IPS DF 6.9 (cell line): ENCODE measurements around the gene NTM.

Source experiments
- DNase-seq: peaks from one replicate; pipeline ENCODE4 v3.0.0-alpha.2; 2013; ENCODE audit warnings: low read depth, low spot score
- H3K27ac ChIP-seq: one replicate; pipeline ENCODE4 v1.5.1; 2013; ENCODE audit warnings: low read length, control low read depth
- H3K27me3 ChIP-seq: 2 replicates; pipeline ENCODE4 v1.6.1; 2013; ENCODE audit warnings: mild to moderate bottlenecking, low read length; ENCODE audit not compliant: control insufficient read depth, insufficient read depth
- H3K36me3 ChIP-seq: 2 replicates; pipeline ENCODE4 v1.6.1; 2013; ENCODE audit warnings: low read length; ENCODE audit not compliant: control insufficient read depth, insufficient read depth
- H3K4me1 ChIP-seq: 2 replicates; pipeline ENCODE4 v1.6.1; 2013; ENCODE audit warnings: low read length; ENCODE audit not compliant: control insufficient read depth, insufficient read depth
- H3K4me3 ChIP-seq: 2 replicates; pipeline ENCODE4 v1.5.1; 2013; ENCODE audit warnings: mild to moderate bottlenecking, low read length
- H3K9me3 ChIP-seq: 2 replicates; pipeline ENCODE4 v1.6.1; 2013; ENCODE audit warnings: low read length, inconsistent platforms; ENCODE audit not compliant: control insufficient read depth, insufficient read depth
- WGBS: extraction: QIAGEN DNeasy Blood & Tissue Kit; methylation state at CpG from one replicate; pipeline ENCODE4 v1.1.7; 2013; ENCODE audit warnings: mixed read lengths, missing lambda C conversion rate; ENCODE audit not compliant: insufficient read length, insufficient coverage; 5-methylcytosine and 5-hydroxymethylcytosine counted together

The NTM gene

DNA sequence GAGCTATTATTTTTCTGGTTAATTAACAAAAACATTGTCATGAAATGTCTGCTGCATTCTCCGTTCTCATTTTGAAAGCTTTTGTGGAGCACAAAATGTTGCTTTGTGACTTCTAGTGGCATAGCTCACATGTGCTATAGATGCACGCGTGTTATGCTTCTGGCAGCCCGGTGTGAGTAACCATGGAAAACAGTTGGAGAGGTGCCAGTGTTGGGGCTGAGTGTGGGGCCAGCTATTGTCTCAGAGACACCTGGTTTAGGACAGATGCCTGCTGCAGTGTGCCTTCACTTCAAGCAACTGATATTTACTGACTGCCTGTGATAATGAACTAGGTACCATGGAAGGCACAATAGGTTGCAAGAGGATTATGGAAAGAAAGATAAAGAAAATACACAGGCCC, 760.6 kb downstream of the NTM start:
- DNase-seq = no peak
- Histone ChIP-seq H3K4me3 (no peak overlapping the region), H3K9me3 (no peaks in the 10 kb centered on the region), H3K27me3 (no peaks in the 10 kb centered on the region), H3K27ac (no peak overlapping the region), H3K4me1 (0 out of 2 replicates have a peak, but pooled peaks cover 1% of the 10 kb centered on the region), H3K36me3 (no peaks in the 10 kb centered on the region)
- WGBS = no CpG with 5 or more reads among the region's 4 CpGs

DNA sequence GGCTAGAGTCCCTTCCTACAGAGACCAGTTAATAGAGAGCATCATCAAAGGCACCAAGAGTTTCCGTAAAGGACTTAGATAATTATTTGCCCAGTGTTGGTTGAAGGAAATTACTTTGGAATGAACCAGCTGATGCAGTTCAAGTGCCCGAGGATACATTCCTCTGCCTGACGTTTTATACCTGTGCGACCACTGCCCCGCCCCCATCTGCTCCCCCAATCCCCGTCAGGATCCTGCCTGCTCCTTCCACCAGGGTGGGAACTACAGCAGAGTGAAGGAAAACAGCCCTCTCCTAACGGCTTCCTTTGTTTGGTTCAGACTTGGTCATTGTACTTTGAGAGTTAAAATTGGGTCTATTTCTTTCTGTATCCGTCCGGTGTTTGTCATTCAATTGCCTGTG, 761.5 kb downstream of the NTM start:
- no peaks in the 10 kb centered on the region for H3K36me3 ChIP-seq
- WGBS = no CpG with 5 or more reads among the region's 9 CpGs
- no peak for DNase-seq
- no peaks in the 10 kb centered on the region for H3K9me3 ChIP-seq
- H3K27ac ChIP-seq = no peak overlapping the region
- no peaks in the 10 kb centered on the region for H3K4me1 ChIP-seq
- H3K27me3 ChIP-seq = no peaks in the 10 kb centered on the region
- H3K4me3 ChIP-seq = no peak overlapping the region

DNA sequence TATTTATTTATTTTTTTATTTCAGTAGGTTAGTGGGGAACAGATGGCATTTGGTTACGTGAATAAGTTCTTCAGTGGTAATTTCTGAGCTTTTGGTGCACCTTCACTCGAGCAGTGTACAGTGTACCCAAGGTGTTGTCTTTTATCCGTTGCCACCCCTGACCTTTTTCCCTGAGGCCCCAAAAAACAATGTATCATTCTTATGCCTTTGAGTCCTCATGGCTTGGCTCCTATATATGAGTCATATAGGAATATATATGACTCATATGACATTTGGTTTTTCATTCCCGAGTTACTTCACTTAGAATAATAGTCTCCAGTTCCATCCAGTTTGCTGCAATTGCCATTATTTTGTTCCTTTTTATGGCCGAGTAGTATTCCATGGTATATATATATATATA, 763.9 kb downstream of the NTM start:
- Histone ChIP-seq H3K27ac (no peak overlapping the region), H3K9me3 (no peaks in the 10 kb centered on the region), H3K4me3 (no peak overlapping the region), H3K4me1 (no peaks in the 10 kb centered on the region), H3K27me3 (no peaks in the 10 kb centered on the region), H3K36me3 (no peaks in the 10 kb centered on the region)
- DNase-seq = no peak
- WGBS = no CpG with 5 or more reads among the region's 5 CpGs

- H3K27me3 ChIP-seq = no peaks in the 10 kb centered on the region
- H3K4me1 ChIP-seq = no peaks in the 10 kb centered on the region
- H3K9me3 ChIP-seq = no peaks in the 10 kb centered on the region
- no CpG with 5 or more reads among the region's 12 CpGs for WGBS
- DNase-seq = no peak
- H3K36me3 ChIP-seq = no peaks in the 10 kb centered on the region
- H3K27ac ChIP-seq = no peak overlapping the region
- H3K4me3 ChIP-seq = no peak overlapping the region
Observed at GRCh38 chr11:132137289-132137980, 767.0 kb downstream of the NTM start.

GRCh38 chr11:132137981-132138313, 767.5 kb downstream of the NTM start:
- Histone ChIP-seq H3K4me3 (no peak overlapping the region), H3K9me3 (no peaks in the 10 kb centered on the region), H3K27ac (no peak overlapping the region), H3K36me3 (no peaks in the 10 kb centered on the region), H3K27me3 (no peaks in the 10 kb centered on the region), H3K4me1 (no peaks in the 10 kb centered on the region)
- DNase-seq = no peak
- no CpG with 5 or more reads among the region's 3 CpGs for WGBS

DNA sequence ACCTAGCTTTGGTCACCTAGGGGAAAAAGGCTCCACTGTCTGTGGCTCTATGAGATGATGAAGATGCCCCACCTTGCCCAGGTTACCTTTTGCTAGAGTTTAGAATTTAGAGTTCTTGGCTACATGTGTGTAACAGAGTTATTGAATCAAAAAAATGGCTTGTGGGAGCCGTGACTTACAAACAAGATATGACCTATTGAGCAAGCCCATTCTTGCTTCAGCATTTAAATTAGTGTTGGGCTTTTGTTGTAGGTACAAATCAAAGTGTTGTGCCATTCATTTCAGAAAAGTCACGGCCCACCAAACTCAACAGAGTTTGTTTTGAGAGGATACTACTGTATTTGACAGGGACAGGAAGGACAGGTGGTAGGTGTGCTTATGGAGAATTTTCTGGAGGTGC, 768.8 kb downstream of the NTM start:
- Histone ChIP-seq H3K9me3 (no peaks in the 10 kb centered on the region), H3K27ac (no peak overlapping the region), H3K36me3 (no peaks in the 10 kb centered on the region), H3K27me3 (no peaks in the 10 kb centered on the region), H3K4me1 (no peaks in the 10 kb centered on the region), H3K4me3 (no peak overlapping the region)
- WGBS = no CpG with 5 or more reads among the region's 2 CpGs
- no peak for DNase-seq

DNA sequence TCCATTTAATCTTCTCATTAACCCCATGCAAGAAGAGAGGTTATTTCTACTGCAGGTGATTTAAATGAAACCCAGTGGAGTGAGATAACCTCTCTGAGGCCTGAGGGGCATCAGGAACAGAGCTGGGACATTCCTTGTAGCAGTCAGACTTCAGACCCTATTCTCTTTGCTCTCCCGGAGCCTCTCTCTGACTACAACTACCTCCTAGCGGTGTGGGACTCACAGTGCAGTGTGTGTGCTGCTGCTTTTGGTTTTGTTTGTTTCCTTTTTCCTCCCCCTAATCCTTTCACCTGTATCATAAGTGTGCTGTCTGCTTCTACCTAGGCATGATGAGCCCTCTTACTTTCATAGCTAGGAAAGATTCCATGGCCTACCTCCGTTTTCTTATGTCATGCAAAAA, 769.6 kb downstream of the NTM start:
- Histone ChIP-seq H3K27me3 (no peaks in the 10 kb centered on the region), H3K4me3 (no peak overlapping the region), H3K36me3 (no peaks in the 10 kb centered on the region), H3K27ac (no peak overlapping the region), H3K9me3 (no peaks in the 10 kb centered on the region), H3K4me1 (no peaks in the 10 kb centered on the region)
- no CpG with 5 or more reads among the region's 3 CpGs for WGBS
- DNase-seq = no peak

DNA sequence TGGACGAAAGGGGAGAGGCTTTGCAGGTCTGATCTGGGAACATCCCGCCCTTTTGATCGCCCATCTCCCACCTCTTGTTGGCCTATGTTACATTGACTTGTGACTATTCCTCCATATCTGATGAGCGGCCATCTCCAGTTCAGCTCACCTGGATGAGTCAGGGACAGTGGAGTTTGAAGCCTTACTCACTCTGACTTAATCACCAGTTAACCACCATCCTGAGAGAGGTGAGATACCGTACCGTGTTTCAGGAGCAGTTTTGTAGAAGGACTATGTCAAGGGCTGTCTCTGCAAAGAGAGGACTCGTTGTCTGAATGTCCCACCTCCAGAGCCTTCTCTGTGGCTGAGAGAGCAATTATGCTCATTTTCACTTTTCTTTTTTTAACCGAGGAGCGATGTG, 771.7 kb downstream of the NTM start:
- no peak overlapping the region for H3K27ac ChIP-seq
- no peaks in the 10 kb centered on the region; the same call in 1 of the 2 replicates for H3K4me1 ChIP-seq
- no peaks in the 10 kb centered on the region for H3K36me3 ChIP-seq
- H3K9me3 ChIP-seq = no peaks in the 10 kb centered on the region
- H3K4me3 ChIP-seq = no peak overlapping the region
- H3K27me3 ChIP-seq = no peaks in the 10 kb centered on the region
- DNase-seq = no peak
- WGBS = no CpG with 5 or more reads among the region's 9 CpGs

DNA sequence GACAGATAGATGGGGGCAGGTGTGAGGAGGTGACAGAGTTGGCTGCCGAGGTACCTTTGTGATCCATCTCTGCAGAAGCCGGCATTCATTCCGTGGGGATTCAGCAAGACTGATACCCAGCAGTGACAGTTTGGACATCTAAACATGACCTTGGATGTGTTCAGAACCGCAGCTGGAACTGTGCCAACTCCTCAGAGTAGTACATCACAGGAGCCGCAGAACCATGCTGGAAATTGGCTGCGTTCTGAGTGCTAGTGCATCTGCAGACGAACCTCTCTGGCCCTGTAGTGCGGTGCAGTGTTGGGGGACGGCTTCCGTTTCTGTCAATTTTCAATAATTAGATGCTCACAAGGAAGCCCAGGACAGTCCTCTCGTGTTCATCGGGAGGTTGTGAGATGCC, 772.1 kb downstream of the NTM start:
- Histone ChIP-seq H3K27ac (no peak overlapping the region), H3K27me3 (no peaks in the 10 kb centered on the region), H3K36me3 (no peaks in the 10 kb centered on the region), H3K9me3 (no peaks in the 10 kb centered on the region), H3K4me3 (no peak overlapping the region), H3K4me1 (no peaks in the 10 kb centered on the region; the same call in 1 of the 2 replicates)
- WGBS = no CpG with 5 or more reads among the region's 12 CpGs
- DNase-seq = no peak

- Histone ChIP-seq H3K27ac (no peak overlapping the region), H3K36me3 (no peaks in the 10 kb centered on the region)
- no CpG with 5 or more reads among the region's 7 CpGs for WGBS
Observed at GRCh38 chr11:132147464-132147863, 777.0 kb downstream of the NTM start.

DNA sequence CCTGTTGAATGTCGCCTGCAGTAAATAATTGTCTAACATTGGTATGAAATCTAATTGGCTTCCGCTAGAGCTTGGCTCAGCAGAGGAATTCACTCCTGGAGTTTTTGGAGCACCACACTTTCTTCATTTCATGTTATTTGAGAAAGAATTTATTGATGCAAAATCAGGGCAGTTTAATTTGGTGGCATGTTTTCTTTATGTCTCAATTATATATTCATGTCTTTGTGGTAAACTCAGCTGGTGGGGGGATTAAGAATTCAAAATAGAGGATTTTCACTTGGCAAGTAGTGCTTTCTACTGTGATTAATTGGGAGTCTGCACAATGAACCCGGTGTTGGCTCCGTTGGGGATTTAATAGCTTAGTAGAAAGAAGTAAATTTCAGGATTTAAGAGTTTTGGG, 784.4 kb downstream of the NTM start:
- Histone ChIP-seq H3K36me3 (no peaks in the 10 kb centered on the region), H3K4me3 (no peak overlapping the region), H3K4me1 (no peaks in the 10 kb centered on the region), H3K9me3 (no peaks in the 10 kb centered on the region), H3K27ac (no peak overlapping the region), H3K27me3 (no peaks in the 10 kb centered on the region)
- WGBS = no CpG with 5 or more reads among the region's 4 CpGs
- no peak for DNase-seq

More at GRCh38 chr11:132147464-132147863, 777.0 kb downstream of the NTM start:
- H3K9me3 ChIP-seq = no peaks in the 10 kb centered on the region
- H3K4me1 ChIP-seq = no peaks in the 10 kb centered on the region; the same call in 1 of the 2 replicates
- H3K4me3 ChIP-seq = no peak overlapping the region
- DNase-seq = no peak
- H3K27me3 ChIP-seq = no peaks in the 10 kb centered on the region
